ENCODE results near the gene RNF135. TPM values are rescaled to one million over a fixed set of nuclear protein-coding genes. Genes with fewer than 3 reads are reported as not detected.

The RNF135 gene
- total RNA-seq, 2 donors from 2014 or later, result 32.1 to 39.3 TPM

GRCh38 chr17:30996486-30996885 is 25.6 kb downstream of the RNF135 start:
- no peak for DNase-seq (ENCODE audit: low spot score)
- Histone ChIP-seq H3K27ac (no peak overlapping the region), H3K4me1 (replicated peaks) (no peaks in the 10 kb centered on the region), H3K36me3 (peaks cover 0 to 7% of the 10 kb centered on the region in 2 donors), H3K4me3 (no peak overlapping the region), H3K27me3 (replicated peaks; ENCODE audit: insufficient read depth) (no peaks in the 10 kb centered on the region), H3K9me3 (no peaks in the 10 kb centered on the region)
- intact Hi-C loops (cut with DNase I), result no loop called here
- 89% methylated on average over 3 of the region's 3 CpGs for WGBS
- no peak for TF ChIP-seq POLR2A (IDR thresholded peaks at IDR 0.05)
- TF ChIP-seq POLR2AphosphoS5 (IDR thresholded peaks at IDR 0.05), result no peak
- TF ChIP-seq CTCF (IDR thresholded peaks at IDR 0.05), result no peak

GRCh38 chr17:30997270-30997669 is 26.4 kb downstream of the RNF135 start:
- no peak for DNase-seq (ENCODE audit: low spot score)
- no peak overlapping the region for H3K27ac ChIP-seq
- TF ChIP-seq CTCF (IDR thresholded peaks at IDR 0.05), result no peak
- TF ChIP-seq POLR2A (IDR thresholded peaks at IDR 0.05), result no peak
- TF ChIP-seq POLR2AphosphoS5 (IDR thresholded peaks at IDR 0.05), result no peak
- intact Hi-C loops (cut with DNase I), result no loop called here
- no peaks in the 10 kb centered on the region for H3K9me3 ChIP-seq
- H3K27me3 ChIP-seq (replicated peaks; ENCODE audit: insufficient read depth), result no peaks in the 10 kb centered on the region
- H3K36me3 ChIP-seq, result peaks cover 0 to 7% of the 10 kb centered on the region in 2 donors
- no peak overlapping the region for H3K4me3 ChIP-seq
- WGBS, result 96% methylated on average over 6 of the region's 6 CpGs
- H3K4me1 ChIP-seq (replicated peaks), result no peaks in the 10 kb centered on the region

- no peak overlapping the region for H3K4me3 ChIP-seq
- H3K27me3 ChIP-seq (replicated peaks; ENCODE audit: insufficient read depth), result no peaks in the 10 kb centered on the region
- DNase-seq (ENCODE audit: low spot score), result no peak
- H3K4me1 ChIP-seq (replicated peaks), result no peaks in the 10 kb centered on the region
- H3K36me3 ChIP-seq, result peaks cover 0 to 7% of the 10 kb centered on the region in 2 donors
- H3K27ac ChIP-seq, result no peak overlapping the region
- TF ChIP-seq CTCF (IDR thresholded peaks at IDR 0.05) (no peak), POLR2A (IDR thresholded peaks at IDR 0.05) (no peak), POLR2AphosphoS5 (IDR thresholded peaks at IDR 0.05) (no peak)
- H3K9me3 ChIP-seq, result no peaks in the 10 kb centered on the region
- 90% methylated on average over 5 of the region's 5 CpGs for WGBS
- intact Hi-C loops (cut with DNase I), result no loop called here
These were observed 27.0 kb downstream of the RNF135 start for GRCh38 chr17:30997842-30998241.

DNA sequence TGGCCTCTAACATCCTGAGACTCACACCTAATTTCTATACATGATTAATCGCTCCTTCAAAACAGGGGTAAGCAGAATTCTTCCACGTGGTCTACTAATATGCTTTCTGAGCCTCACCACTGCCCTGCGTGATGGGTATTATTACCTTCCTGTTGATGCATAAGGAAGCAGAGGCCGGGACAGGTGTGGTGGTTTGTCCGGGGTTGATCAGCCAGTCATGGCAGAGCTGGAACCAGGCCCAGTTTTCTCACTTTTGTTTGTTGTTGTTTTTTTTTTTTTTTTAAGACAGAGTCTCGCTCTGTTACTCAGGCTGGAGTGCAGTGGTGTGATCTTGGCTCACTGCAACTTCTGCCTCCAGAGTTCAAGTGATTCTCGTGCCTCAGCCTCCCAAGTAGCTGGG is 31.2 kb downstream of the RNF135 start:
- TF ChIP-seq CTCF (IDR thresholded peaks at IDR 0.05) (no peak), POLR2A (IDR thresholded peaks at IDR 0.05) (no peak), POLR2AphosphoS5 (IDR thresholded peaks at IDR 0.05) (no peak)
- no peak for DNase-seq (ENCODE audit: low spot score)
- H3K27me3 ChIP-seq (replicated peaks; ENCODE audit: insufficient read depth), result no peaks in the 10 kb centered on the region
- no peaks in the 10 kb centered on the region for H3K4me1 ChIP-seq (replicated peaks)
- H3K36me3 ChIP-seq, result peaks cover 0 to 7% of the 10 kb centered on the region in 2 donors
- H3K4me3 ChIP-seq, result no peak overlapping the region
- H3K9me3 ChIP-seq, result no peaks in the 10 kb centered on the region
- 91% methylated on average over 7 of the region's 7 CpGs for WGBS
- no peak overlapping the region for H3K27ac ChIP-seq
- intact Hi-C loops (cut with DNase I), result no loop called here

DNA sequence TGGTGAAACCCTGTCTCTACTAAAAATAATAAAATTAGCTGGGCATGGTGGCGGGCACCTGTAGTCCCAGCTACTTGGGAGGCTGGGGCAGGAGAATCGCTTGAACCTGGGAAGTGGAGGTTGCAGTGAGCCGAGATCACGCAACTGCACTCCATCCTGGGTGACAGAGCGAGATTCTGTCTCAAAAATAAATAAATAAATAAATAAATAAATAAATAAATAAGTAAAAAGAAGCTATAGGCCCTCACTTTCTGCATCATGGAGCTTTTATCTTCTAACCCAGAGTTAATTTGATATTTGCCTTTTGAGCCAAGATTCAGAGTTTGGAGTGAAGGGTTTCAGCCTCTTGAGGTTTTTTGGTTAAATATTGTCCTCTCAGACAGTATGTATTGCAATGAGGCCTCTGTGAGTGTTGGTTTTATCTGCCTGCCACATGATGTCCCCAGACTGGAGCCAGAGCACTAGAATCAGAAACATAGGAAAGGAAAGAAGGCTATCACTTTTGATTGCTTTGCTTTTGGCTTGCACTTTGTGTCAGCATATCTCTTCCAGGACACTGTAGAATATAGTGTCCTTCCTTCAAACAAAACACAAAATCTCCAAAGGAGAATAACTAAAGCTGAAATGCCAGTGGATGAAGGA is 32.5 kb downstream of the RNF135 start:
- no peak overlapping the region for H3K4me3 ChIP-seq
- H3K27ac ChIP-seq, result no peak overlapping the region
- WGBS, result 100% methylated on average over 5 of the region's 5 CpGs
- H3K27me3 ChIP-seq (replicated peaks; ENCODE audit: insufficient read depth), result no peaks in the 10 kb centered on the region
- peaks cover 0 to 7% of the 10 kb centered on the region in 2 donors for H3K36me3 ChIP-seq
- no peak for DNase-seq (ENCODE audit: low spot score)
- intact Hi-C loops (cut with DNase I), result no loop called here
- no peaks in the 10 kb centered on the region for H3K4me1 ChIP-seq (replicated peaks)
- H3K9me3 ChIP-seq, result no peaks in the 10 kb centered on the region
- TF ChIP-seq POLR2AphosphoS5 (IDR thresholded peaks at IDR 0.05) (no peak), POLR2A (IDR thresholded peaks at IDR 0.05) (no peak), CTCF (IDR thresholded peaks at IDR 0.05) (no peak)
